Uterus (tissue), 2 donors: ENCODE results near the gene SANBR.

ENCODE experiments used
- CTCF ChIP-seq, 4 experiments: fragments of 200-600 bp in 2 of 4; fragments of 450-650 bp in 2 of 4; sonication (generic) in 2 of 4; IDR thresholded peaks; one replicate each; pipeline ENCODE4 v1.5.1; 2016 to 2019; ENCODE audit warnings: antibody characterized with exemption in 4 of 4, mild to moderate bottlenecking in 2 of 4, moderate library complexity in 1 of 4
- POLR2A ChIP-seq, 2 donors: fragments of 450-650 bp; IDR thresholded peaks; one replicate each; pipeline ENCODE4 v1.6.1; 2016; ENCODE audit warnings: antibody characterized with exemption in 2 of 2, mild to moderate bottlenecking in 1 of 2, moderate library complexity in 1 of 2

- TF ChIP-seq POLR2A (IDR thresholded peaks at IDR 0.05) (no peak), CTCF (IDR thresholded peaks at IDR 0.05) (no peak)
These were observed 8.4 kb downstream of the SANBR start for GRCh38 chr2:61074100-61074499.
